Immature natural killer cell (primary cell): ENCODE data around the gene RAB37. TPM values are rescaled to one million over a fixed set of nuclear protein-coding genes. Genes with fewer than 3 reads are reported as not detected.

Experiments
- DNase-seq, 3 donors: peaks; one replicate each; pipeline ENCODE4 v3.0.0; 2022; ENCODE audit warnings: mixed read lengths in 1 of 3
- H3K27ac Mint-ChIP-seq, 6 donors: one replicate each; pipeline ENCODE4 v1.8.0; 2020; ENCODE audit warnings: mixed read lengths in 6 of 6, mild to moderate bottlenecking in 5 of 6, inconsistent platforms in 4 of 6, moderate library complexity in 3 of 6
- H3K27me3 Mint-ChIP-seq, 3 donors: one replicate each; pipeline ENCODE4 v1.8.0; 2020 to 2021; ENCODE audit warnings: low read depth in 3 of 3, mild to moderate bottlenecking in 3 of 3, mixed read lengths in 3 of 3, moderate library complexity in 3 of 3, inconsistent platforms in 1 of 3
- H3K36me3 Mint-ChIP-seq, 3 donors: one replicate each; pipeline ENCODE4 v1.8.0; 2020; ENCODE audit warnings: mixed read lengths in 3 of 3, inconsistent platforms in 2 of 3, mild to moderate bottlenecking in 2 of 3
- H3K4me1 Mint-ChIP-seq, 2 donors: one replicate each; pipeline ENCODE4 v1.8.0; 2020; ENCODE audit warnings: inconsistent platforms in 2 of 2, mild to moderate bottlenecking in 2 of 2, mixed read lengths in 2 of 2, moderate library complexity in 1 of 2
- H3K4me3 Mint-ChIP-seq, 5 donors: one replicate each; pipeline ENCODE4 v1.8.0; 2020; ENCODE audit warnings: mild to moderate bottlenecking in 5 of 5, mixed read lengths in 5 of 5, inconsistent platforms in 3 of 5, moderate library complexity in 3 of 5
- H3K9me3 Mint-ChIP-seq, 6 donors: one replicate each; pipeline ENCODE4 v1.8.0; 2020; ENCODE audit warnings: mild to moderate bottlenecking in 6 of 6, mixed read lengths in 6 of 6, inconsistent platforms in 4 of 6, moderate library complexity in 3 of 6
- polyA plus RNA-seq, 3 donors: library from polyadenylated mRNA; unstranded; fragments of 300-500 nt; fragmentation: Illumina TruSeq; gene quantifications; one replicate each; pipeline ENCODE4 v1.2.3, GENCODE V29; 2021

The RAB37 gene
- polyA plus RNA-seq, 3 donors from 2014 or later, result 208 to 218 (median 212) TPM

DNA sequence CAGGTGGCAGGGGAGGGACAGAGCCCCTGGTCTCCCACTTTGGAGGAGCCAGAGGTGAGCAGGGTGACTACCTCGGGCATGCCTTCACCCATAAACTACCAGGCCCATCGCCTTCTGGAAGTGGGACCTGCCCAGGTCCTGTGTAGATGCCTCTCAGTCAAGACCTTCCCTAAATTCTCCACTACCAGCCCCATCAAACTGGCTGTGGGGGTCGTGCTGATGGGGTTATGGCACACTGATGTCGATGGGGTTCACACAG lies 5.8 kb upstream of the RAB37 start:
- H3K27me3 Mint-ChIP-seq, result peaks cover 7 to 18% (median 12%) of the 10 kb centered on the region in 3 donors
- H3K4me3 Mint-ChIP-seq, result peak overlapping the region in 4 of 5 donors; percentile 27 to 67 (median 49)
- H3K27ac Mint-ChIP-seq, result peak overlapping the region in 4 of 6 donors; percentile 24 to 89 (median 82)
- peaks cover 0 to 2% (median 0%) of the 10 kb centered on the region in 6 donors for H3K9me3 Mint-ChIP-seq
- H3K4me1 Mint-ChIP-seq, result peaks cover 4 to 6% of the 10 kb centered on the region in 2 donors
- no peaks in the 10 kb centered on the region for H3K36me3 Mint-ChIP-seq
- DNase-seq, result no peak

DNA sequence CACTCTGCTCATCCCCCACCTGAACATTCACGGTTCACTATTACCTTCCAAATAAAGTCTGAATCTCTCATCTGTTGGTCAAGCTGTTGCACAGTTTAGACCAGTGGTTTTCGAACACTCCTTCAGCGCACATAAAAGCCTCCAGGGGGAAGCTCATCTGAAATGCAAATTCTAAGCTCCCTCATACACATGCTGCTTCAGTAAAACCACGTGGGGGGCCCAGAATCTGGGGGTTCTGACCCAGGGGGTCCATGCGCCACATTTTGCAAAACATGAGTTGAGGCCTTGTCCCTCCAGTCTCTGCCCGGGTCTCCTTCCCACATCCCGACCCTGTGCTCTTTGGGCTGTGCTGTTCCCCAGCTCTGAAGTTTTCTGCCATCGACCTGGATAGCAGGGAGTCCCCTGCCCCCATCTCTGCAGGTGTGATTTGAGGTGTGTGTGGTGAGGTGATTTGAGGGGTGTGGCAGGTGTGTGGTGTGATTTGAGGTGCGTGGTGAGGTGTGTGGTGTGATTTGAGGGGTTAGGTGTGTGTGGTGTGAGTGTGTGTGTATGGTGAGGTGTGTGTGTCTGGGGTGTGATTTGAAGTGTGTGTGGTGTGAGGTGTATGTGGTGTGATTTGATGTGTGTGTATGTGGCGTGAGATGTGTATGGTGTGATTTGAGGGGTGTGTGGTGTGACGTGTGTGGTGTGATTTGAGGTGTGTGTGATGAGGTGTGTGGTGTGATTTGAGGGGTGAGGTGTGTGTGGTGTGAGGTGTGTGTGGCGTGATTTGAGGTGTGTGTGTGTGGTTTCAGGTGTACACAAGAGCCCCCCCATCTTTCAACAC lies 4.8 kb upstream of the RAB37 start:
- Mint-ChIP-seq H3K4me1 (peaks cover 8 to 9% of the 10 kb centered on the region in 2 donors), H3K36me3 (no peaks in the 10 kb centered on the region), H3K27me3 (peaks cover 7 to 18% (median 12%) of the 10 kb centered on the region in 3 donors), H3K27ac (no peak overlapping the region), H3K9me3 (peaks cover 0 to 2% (median 0%) of the 10 kb centered on the region in 6 donors), H3K4me3 (no peak overlapping the region)
- no peak for DNase-seq

DNA sequence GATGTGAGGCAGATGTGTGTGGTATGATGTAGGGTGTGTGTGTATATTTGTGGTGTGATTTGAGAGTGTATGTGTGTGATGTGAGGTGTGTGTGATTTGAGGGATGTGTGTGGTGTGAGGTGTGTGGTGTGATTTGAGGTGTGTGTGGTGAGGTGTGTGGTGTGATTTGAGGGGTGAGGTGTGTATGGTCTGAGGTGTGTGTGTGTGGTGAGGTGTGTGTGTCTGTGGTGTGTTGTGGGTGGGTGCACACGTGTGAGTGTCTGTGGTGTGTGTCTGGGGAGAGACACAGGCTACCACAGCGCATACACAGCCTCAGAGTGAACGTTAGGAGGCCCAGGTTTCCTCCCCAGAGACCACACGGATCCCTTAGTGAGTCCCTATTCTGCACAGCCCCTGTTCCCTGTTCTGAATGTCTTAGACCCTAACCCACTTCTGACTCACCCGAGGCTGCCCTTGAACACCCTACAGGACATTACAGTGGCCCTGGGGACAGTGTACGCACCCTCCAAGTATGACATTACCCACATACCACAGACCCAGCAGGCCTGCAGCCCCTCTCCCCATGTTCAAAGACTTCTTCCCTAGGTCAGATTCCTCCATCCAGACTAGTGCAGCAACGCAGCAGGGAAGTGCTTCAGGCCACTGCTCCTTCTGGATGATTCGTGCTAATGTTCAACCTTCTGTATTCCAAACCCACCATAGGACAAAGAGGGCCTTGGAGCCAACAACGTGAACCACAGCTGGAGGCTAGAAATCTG lies 3.5 kb upstream of the RAB37 start:
- Mint-ChIP-seq H3K4me1 (peaks cover 16 to 20% of the 10 kb centered on the region in 2 donors), H3K9me3 (peaks cover 0 to 2% (median 0%) of the 10 kb centered on the region in 6 donors), H3K27ac (no peak overlapping the region), H3K36me3 (no peaks in the 10 kb centered on the region), H3K27me3 (peaks cover 14 to 21% (median 15%) of the 10 kb centered on the region in 3 donors), H3K4me3 (no peak overlapping the region)
- peak; percentile 56 to 63 (median 59) for DNase-seq

DNA sequence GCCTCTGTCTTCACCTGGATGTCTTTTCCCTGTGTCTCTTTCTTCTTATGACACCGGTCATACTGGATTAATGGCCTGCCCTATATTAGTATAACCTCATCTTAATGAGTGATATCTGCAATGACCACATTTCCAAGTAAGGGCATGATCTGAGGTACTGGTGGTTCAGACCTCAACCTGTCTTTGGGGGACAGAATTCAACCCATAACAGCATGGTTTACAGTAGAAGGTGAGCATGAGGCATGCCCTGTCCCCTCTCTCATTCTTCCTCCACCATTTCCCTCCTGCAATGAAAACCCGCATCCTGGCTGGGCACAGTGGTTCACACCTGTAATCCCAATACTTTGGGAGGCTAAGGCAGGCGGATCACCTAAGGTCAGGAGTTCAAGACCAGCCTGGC lies 2.8 kb upstream of the RAB37 start:
- Mint-ChIP-seq H3K27me3 (peaks cover 17 to 25% (median 19%) of the 10 kb centered on the region in 3 donors), H3K27ac (no peak overlapping the region), H3K4me1 (peaks cover 23 to 27% of the 10 kb centered on the region in 2 donors), H3K9me3 (peaks cover 0 to 2% (median 0%) of the 10 kb centered on the region in 6 donors), H3K4me3 (no peak overlapping the region), H3K36me3 (no peaks in the 10 kb centered on the region)
- no peak for DNase-seq

DNA sequence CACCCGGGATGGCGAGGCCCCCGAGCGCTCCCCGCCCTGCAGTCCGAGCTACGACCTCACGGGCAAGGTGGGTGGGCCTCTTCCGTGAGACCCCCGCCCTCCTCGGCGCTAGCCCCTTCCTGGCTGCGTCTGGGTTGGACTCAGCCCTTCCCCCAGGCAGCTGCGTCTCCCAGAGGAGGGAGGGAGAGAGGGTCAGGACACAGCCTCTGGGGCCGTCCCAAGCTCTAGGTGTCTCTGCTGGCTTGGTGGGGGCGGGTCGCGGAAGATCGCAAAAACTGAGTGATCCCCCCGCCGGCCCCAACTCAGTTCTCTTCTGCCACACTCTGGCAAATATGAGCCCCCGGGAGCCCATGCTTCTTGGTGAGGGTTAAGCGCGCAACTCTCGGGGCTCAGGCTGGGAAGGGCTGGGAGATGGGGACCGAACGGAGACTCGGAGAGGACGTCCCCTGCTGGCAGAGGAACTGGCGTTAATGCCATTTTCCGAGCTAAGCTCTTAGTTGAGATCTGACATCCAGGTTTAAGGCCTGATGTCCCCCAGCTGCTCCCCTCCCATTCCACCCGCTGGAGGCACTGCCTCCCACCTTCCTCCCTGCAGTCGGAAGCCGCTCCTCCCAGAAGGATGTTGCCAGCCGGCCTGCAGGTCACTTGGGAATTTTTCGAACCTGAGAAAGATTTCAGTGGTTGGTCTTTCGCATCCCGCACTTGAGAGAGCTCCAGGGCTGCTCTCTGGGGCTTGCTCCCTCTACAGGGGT lies 419 bp downstream of the RAB37 start:
- peak; percentile 50 to 54 (median 54) for DNase-seq
- H3K27me3 Mint-ChIP-seq, result peaks cover 9 to 15% (median 13%) of the 10 kb centered on the region in 3 donors
- peaks cover 3 to 4% (median 4%) of the 10 kb centered on the region in 3 donors for H3K36me3 Mint-ChIP-seq
- H3K9me3 Mint-ChIP-seq, result peaks cover 0 to 2% (median 0%) of the 10 kb centered on the region in 6 donors
- H3K27ac Mint-ChIP-seq, result peak overlapping the region; percentile 76 to 98 (median 94)
- peaks cover 55 to 59% of the 10 kb centered on the region in 2 donors for H3K4me1 Mint-ChIP-seq
- H3K4me3 Mint-ChIP-seq, result peak overlapping the region; percentile 96 to 99 (median 99)

DNA sequence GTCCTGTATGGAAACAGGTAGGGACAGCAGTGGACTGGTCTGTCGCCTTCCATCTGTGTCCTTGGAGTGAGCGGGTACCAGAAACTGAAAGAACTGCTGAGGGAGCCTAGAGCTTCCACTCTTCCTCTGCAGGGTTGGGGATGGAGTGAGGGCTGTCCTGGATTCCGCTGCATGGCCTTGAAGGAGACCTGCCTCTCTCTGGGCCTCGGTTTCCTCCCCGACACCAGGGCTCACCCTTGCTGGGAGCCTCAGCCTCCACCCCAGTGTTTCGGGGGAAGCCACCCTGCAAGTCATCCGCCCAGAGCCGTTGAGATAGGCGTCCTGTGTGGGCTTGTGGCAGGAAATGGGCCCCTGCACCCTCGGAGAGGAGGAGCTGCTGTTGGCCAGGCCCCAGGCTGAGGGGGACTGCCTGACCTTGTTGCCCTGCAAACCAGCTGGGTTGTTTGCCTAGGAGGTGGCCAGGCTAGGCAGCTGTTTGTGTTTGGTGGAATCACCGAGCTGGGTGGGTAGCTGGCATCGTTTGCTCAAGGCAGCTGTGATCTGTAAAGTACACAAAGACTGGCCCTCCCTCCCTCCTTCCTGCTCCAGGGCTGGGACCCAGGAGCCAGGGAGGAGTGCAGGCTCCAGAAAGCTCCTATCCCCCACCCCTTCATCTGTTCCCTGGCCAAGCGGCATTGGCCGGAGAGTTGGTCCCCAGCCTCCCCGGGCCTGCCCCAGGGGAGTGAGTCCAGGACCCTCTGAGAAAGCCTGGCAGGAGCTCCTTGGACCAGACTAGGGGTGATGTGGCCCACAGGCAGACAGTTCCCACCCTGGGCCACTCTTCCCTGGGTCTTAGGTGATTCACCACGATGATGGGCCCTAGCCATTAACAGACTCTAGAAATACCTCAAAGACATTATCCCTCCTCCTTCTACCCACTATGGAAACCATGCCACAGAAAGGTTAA lies 1.3 kb downstream of the RAB37 start:
- peak; percentile 89 to 92 (median 89) for DNase-seq
- Mint-ChIP-seq H3K27ac (peak overlapping the region; percentile 76 to 98 (median 94)), H3K27me3 (peaks cover 9 to 15% (median 13%) of the 10 kb centered on the region in 3 donors), H3K4me3 (peak overlapping the region; percentile 96 to 99 (median 99)), H3K9me3 (peaks cover 0 to 2% (median 0%) of the 10 kb centered on the region in 6 donors), H3K36me3 (peaks cover 4 to 6% (median 6%) of the 10 kb centered on the region in 3 donors), H3K4me1 (peaks cover 63 to 68% of the 10 kb centered on the region in 2 donors)

DNA sequence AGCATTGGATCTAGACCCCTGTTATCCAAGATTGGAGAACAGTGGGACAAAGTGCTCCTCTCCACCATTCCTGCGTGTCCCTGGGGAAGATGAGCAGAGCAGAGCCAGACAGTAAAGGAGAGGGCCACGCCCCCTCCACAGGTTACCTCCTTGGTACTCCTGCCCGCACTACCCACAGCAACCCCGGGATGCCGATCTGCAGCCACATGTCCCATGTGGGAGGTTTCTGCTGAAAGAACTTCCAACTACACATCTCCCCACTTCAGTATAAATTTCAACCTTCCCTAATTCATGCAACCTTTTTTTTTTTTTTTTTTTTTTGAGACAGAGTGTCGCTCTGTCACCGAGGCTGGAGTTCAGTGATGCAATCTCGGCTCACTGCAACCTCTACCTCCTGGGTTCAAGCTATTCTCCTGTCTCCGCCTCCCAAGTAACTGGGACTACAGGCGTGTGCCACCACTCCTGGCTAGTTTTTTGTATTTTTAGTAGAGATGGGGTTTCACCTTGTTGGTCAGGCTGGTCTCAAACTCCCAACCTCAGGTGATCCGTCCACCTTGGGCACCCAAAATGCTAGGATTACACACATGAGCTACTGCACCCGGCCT lies 2.3 kb downstream of the RAB37 start:
- DNase-seq, result no peak
- Mint-ChIP-seq H3K27me3 (peaks cover 9 to 15% (median 13%) of the 10 kb centered on the region in 3 donors), H3K4me1 (peaks cover 73 to 78% of the 10 kb centered on the region in 2 donors), H3K4me3 (peak overlapping the region; percentile 96 to 99 (median 99)), H3K9me3 (peaks cover 0 to 1% (median 0%) of the 10 kb centered on the region in 6 donors), H3K27ac (peak overlapping the region; percentile 76 to 98 (median 94)), H3K36me3 (peaks cover 8% of the 10 kb centered on the region in 3 donors)

DNA sequence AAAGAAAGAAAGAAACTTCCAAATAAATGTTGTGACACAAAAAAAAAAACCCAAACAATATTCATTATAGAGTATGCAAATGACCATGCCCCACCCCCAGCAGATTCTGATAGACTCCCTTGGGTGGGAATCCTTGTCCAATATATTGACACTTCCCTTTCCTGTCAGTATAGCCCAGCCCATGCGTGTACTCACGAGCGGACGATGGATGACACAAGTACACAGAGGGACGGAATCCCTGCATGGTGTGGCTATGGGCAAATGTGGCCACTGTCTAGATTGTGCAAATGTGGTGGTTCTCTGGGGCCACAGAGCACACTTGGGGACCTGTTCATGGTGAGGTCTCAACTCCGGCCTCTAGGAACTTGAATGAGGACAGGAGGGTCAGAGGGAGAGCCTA lies 3.1 kb downstream of the RAB37 start:
- DNase-seq, result no peak
- Mint-ChIP-seq H3K36me3 (peaks cover 8 to 13% (median 8%) of the 10 kb centered on the region in 3 donors), H3K27ac (peak overlapping the region; percentile 44 to 94 (median 82)), H3K27me3 (peaks cover 9 to 13% (median 11%) of the 10 kb centered on the region in 3 donors), H3K9me3 (peaks cover 0 to 1% (median 0%) of the 10 kb centered on the region in 6 donors), H3K4me1 (peaks cover 80 to 84% of the 10 kb centered on the region in 2 donors), H3K4me3 (peak overlapping the region; percentile 82 to 99 (median 90))

DNA sequence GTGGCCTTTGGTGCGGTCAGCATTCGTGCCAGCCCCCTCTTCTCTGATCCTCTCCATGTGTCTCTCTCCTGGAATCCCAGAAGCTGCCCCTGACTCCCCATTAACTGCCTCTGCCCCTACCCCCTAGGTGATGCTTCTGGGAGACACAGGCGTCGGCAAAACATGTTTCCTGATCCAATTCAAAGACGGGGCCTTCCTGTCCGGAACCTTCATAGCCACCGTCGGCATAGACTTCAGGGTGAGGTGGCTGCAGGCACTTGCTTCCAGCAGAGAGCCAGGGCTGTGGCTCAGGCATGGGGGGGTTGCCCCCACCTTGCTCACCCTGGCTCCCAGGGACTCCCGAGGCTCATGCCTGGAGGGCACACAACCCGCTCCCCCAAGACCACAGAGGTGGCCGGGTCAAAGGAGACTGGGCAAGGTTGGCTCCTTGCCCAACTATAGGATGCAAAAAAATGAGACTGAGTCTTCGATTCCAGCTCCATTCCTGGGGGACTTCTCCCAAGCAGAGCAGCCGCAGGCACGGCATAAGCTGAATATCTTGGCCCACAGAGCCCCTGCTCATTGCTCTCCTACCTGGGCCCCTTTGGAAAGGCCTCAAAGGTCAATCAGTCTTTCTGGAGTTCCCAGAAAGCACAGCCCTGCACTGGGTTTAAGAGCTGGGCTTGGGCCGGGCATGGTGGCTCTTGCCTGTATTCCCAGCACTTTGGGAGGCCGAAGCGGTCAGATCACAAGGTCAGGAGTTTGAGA lies 3.8 kb downstream of the RAB37 start:
- Mint-ChIP-seq H3K36me3 (peaks cover 8 to 13% (median 8%) of the 10 kb centered on the region in 3 donors), H3K27me3 (peaks cover 9 to 13% (median 11%) of the 10 kb centered on the region in 3 donors), H3K4me3 (peak overlapping the region; percentile 82 to 99 (median 90)), H3K9me3 (peaks cover 0 to 1% (median 0%) of the 10 kb centered on the region in 6 donors), H3K27ac (peak overlapping the region; percentile 88 to 96 (median 92)), H3K4me1 (peaks cover 77 to 84% of the 10 kb centered on the region in 2 donors)
- no peak for DNase-seq

DNA sequence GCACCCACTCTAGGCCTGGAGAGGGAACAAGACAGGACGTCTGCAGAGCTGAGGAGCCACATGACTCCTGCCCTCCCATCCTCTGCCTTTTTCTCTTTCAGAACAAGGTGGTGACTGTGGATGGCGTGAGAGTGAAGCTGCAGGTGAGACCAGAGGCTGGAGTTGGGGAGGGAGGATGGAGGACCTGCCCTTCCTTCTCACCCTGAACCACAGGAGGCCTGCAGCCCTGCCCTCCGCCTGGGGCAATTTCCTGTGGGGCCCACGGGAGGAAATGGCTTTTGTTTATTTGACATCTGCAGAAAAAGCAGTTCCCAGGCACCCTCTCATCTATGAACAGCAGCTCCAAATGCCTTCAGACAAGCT lies 5.1 kb downstream of the RAB37 start:
- Mint-ChIP-seq H3K27ac (peak overlapping the region; percentile 85 to 96 (median 92)), H3K4me1 (peaks cover 81 to 86% of the 10 kb centered on the region in 2 donors), H3K4me3 (peak overlapping the region; percentile 82 to 99 (median 84))

DNA sequence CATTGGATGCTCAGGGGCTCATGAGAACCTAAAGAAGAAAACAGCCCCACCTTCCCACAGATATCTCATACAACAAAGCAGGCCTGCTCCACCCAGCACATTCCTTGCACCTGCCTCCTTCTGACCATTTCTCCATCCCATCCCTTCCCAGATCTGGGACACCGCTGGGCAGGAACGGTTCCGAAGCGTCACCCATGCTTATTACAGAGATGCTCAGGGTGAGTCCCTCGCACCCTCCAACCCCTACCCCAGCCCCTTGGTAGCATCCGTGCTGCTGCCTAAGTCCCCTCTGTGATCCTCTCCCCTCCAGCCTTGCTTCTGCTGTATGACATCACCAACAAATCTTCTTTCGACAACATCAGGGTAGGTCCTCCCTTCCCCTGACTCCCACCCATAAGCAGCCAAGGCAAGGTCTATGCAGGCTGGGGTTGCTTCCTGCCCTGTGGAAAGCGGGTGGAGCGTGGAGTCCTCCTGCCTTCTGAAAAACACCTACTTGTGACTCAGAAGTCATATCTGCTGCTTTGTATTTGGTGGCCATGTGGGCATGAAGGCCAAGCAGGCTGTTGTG lies 6.0 kb downstream of the RAB37 start:
- DNase-seq, result no peak
- Mint-ChIP-seq H3K36me3 (peaks cover 8 to 13% (median 8%) of the 10 kb centered on the region in 3 donors), H3K27me3 (peaks cover 6 to 11% (median 10%) of the 10 kb centered on the region in 3 donors), H3K4me1 (peaks cover 85 to 87% of the 10 kb centered on the region in 2 donors), H3K4me3 (peak overlapping the region; percentile 82 to 99 (median 84)), H3K27ac (peak overlapping the region; percentile 85 to 96 (median 92)), H3K9me3 (peaks cover 0 to 1% (median 0%) of the 10 kb centered on the region in 6 donors)

More for the DNA sequence above, 5.1 kb downstream of the RAB37 start:
- DNase-seq, result peak; percentile 75 to 78 (median 76)
- peaks cover 9 to 15% (median 11%) of the 10 kb centered on the region in 3 donors for H3K27me3 Mint-ChIP-seq
- H3K9me3 Mint-ChIP-seq, result peaks cover 0 to 1% (median 0%) of the 10 kb centered on the region in 6 donors
- peaks cover 8 to 13% (median 8%) of the 10 kb centered on the region in 3 donors for H3K36me3 Mint-ChIP-seq
